HUES6 (cell line): Measurements from ENCODE around the gene GIGYF1.
"Not testable (repeated sequence)": the region's sequence is repeated elsewhere in the genome, so short reads cannot be mapped to it uniquely, and the experiment has no call there.

Source experiments
- H3K27ac ChIP-seq: 2 replicates; pipeline ENCODE4 v1.7.0; 2013; ENCODE audit warnings: low read depth, mild to moderate bottlenecking, low read length, inconsistent platforms
- H3K27me3 ChIP-seq: 2 replicates; pipeline ENCODE4 v1.6.1; 2013; ENCODE audit warnings: low read length; ENCODE audit not compliant: control insufficient read depth, insufficient read depth
- H3K36me3 ChIP-seq: 2 replicates; pipeline ENCODE4 v1.6.1; 2013; ENCODE audit warnings: low read length; ENCODE audit not compliant: control insufficient read depth, insufficient read depth
- H3K4me1 ChIP-seq: 2 replicates; pipeline ENCODE4 v1.6.1; 2013; ENCODE audit warnings: low read length; ENCODE audit not compliant: control insufficient read depth, insufficient read depth
- H3K4me3 ChIP-seq: 2 replicates; pipeline ENCODE4 v1.5.1; 2013; ENCODE audit warnings: low read depth, low read length
- H3K9ac ChIP-seq: one replicate; pipeline ENCODE4 v1.6.1; 2013; ENCODE audit warnings: mild to moderate bottlenecking, low read length
- H3K9me3 ChIP-seq: 2 replicates; pipeline ENCODE4 v1.6.1; 2013; ENCODE audit warnings: low read depth, low read length; ENCODE audit not compliant: control insufficient read depth, insufficient read depth

GIGYF1 gene

GRCh38 chr7:100706672-100707311 is 12.7 kb upstream of the GIGYF1 start:
- no peaks in the 10 kb centered on the region for H3K9me3 ChIP-seq
- peak overlapping the region; percentile 88; the same call in 1 of the 2 replicates for H3K27ac ChIP-seq
- H3K9ac ChIP-seq: peak overlapping the region; percentile 85
- peak overlapping the region; percentile 93 for H3K4me3 ChIP-seq
- H3K36me3 ChIP-seq: peaks cover 16% of the 10 kb centered on the region
- no peaks in the 10 kb centered on the region for H3K27me3 ChIP-seq
- H3K4me1 ChIP-seq: peaks cover 8% of the 10 kb centered on the region

- H3K9ac ChIP-seq: peak within 1 kb of the TSS; percentile 85
- H3K27me3 ChIP-seq: no peaks in the 10 kb centered on the region
- H3K4me1 ChIP-seq: peaks cover 8% of the 10 kb centered on the region
- H3K4me3 ChIP-seq: peak within 1 kb of the TSS; percentile 93
- peak within 1 kb of the TSS; percentile 88 for H3K27ac ChIP-seq
- no peaks in the 10 kb centered on the region for H3K9me3 ChIP-seq
- peaks cover 16% of the 10 kb centered on the region for H3K36me3 ChIP-seq
These were observed 12.0 kb upstream of the GIGYF1 start, which contains the start of gene POP7 for GRCh38 chr7:100705753-100706671. Gene POP7 (plus strand): TSS chr7:100706121. CDS start chr7:100706831, 710 bp downstream.

GRCh38 chr7:100705320-100705752 is 11.3 kb upstream of the GIGYF1 start:
- H3K9me3 ChIP-seq: no peaks in the 10 kb centered on the region
- H3K27ac ChIP-seq: peak overlapping the region; percentile 48; the same call in 1 of the 2 replicates
- H3K9ac ChIP-seq: peak overlapping the region; percentile 85
- H3K4me1 ChIP-seq: peaks cover 8% of the 10 kb centered on the region
- no peaks in the 10 kb centered on the region for H3K27me3 ChIP-seq
- H3K4me3 ChIP-seq: peak overlapping the region; percentile 93
- H3K36me3 ChIP-seq: peaks cover 16% of the 10 kb centered on the region

- not testable (repeated sequence) for H3K27ac ChIP-seq, H3K9ac ChIP-seq, H3K27me3 ChIP-seq, H3K36me3 ChIP-seq, H3K4me3 ChIP-seq, H3K4me1 ChIP-seq, H3K9me3 ChIP-seq
These were observed 7.0 kb upstream of the GIGYF1 start for GRCh38 chr7:100701089-100701488.

GRCh38 chr7:100699018-100699417 is 5.0 kb upstream of the GIGYF1 start:
- Histone ChIP-seq H3K4me1 (peaks cover 6% of the 10 kb centered on the region; the same call in 1 of the 2 replicates), H3K9me3 (no peaks in the 10 kb centered on the region), H3K27me3 (no peaks in the 10 kb centered on the region; the same call in 1 of the 2 replicates), H3K27ac (no peak overlapping the region), H3K4me3 (no peak overlapping the region), H3K36me3 (no peaks in the 10 kb centered on the region), H3K9ac (no peak overlapping the region)

- H3K9me3 ChIP-seq: no peaks in the 10 kb centered on the region
- H3K9ac ChIP-seq: peak overlapping the region; percentile 62
- H3K27ac ChIP-seq: peak overlapping the region; percentile 90
- no peaks in the 10 kb centered on the region; the same call in 1 of the 2 replicates for H3K27me3 ChIP-seq
- H3K4me1 ChIP-seq: peaks cover 23% of the 10 kb centered on the region
- peaks cover 1% of the 10 kb centered on the region; the same call in 1 of the 2 replicates for H3K36me3 ChIP-seq
- H3K4me3 ChIP-seq: peak overlapping the region; percentile 43
These were observed 2.1 kb upstream of the GIGYF1 start for GRCh38 chr7:100696123-100696521.

DNA sequence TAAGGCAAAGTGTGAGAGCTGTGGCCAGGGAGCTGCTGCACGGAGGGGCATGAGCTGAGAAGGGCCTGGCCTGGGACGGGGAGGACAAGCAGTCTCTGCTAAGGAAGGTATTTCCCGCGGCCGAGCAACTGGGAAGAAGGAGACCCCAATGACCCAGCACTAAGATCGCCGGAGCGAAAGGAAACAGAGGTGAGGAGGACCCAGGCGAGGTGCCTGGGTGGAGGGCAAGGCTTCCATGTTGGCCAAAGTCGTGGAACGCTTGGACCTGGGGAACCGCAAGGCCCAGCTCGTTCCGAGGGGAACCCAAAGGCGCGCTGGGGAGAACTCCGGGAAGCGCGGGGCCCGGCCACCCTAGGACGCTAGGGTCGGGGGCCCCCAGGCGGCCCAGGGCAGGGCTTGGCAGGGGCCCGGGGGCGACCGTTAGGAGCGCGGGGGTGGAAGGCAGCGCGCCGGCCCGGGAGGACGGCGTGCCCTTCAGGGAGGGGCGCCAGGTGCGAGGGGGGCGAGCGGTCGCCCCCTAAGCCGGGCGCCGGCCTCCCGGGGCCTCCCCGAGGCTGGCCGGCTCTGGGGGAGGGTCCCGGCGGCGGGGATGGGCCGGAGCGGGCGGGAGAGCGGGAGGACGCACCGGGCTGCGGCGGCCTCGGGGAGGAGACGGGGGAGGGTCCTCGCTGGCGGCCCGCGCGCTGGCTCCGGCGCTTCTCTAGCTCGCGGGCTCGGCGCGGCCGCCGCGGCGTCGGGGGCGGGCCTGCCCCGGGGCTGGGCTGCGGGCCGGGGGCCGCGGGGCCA is 545 bp downstream of the GIGYF1 start:
- Histone ChIP-seq H3K27ac (peak overlapping the region; percentile 87), H3K4me3 (peak overlapping the region; percentile 98)

DNA sequence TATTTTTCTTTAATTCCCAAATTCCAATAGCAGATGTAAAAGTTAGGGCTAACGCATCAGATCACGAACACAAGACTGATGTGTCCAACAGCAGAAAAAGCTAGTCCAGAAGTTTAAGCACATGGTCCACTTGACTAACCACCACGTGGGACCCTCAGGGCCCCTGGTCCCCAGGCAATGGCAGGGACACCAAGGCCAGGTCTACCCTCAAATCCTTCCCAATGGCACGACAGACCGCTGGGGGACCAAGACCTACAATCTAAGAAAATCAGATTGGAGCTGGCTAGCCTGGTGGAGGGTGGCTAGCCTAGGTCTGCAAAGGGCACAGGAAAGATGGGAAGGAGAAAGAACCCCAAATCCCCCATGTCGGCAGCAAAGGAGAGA is 1.5 kb downstream of the GIGYF1 start:
- Histone ChIP-seq H3K4me3 (peak overlapping the region; percentile 98), H3K27ac (peak overlapping the region; percentile 87; the same call in 1 of the 2 replicates), H3K9me3 (no peaks in the 10 kb centered on the region), H3K9ac (peak overlapping the region; percentile 97), H3K36me3 (peaks cover 27% of the 10 kb centered on the region), H3K4me1 (peaks cover 28% of the 10 kb centered on the region), H3K27me3 (no peaks in the 10 kb centered on the region; the same call in 1 of the 2 replicates)

More for the DNA sequence above, 545 bp downstream of the GIGYF1 start:
- Histone ChIP-seq H3K27me3 (no peaks in the 10 kb centered on the region; the same call in 1 of the 2 replicates), H3K36me3 (peaks cover 18% of the 10 kb centered on the region), H3K9ac (peak overlapping the region; percentile 97), H3K4me1 (peaks cover 28% of the 10 kb centered on the region), H3K9me3 (no peaks in the 10 kb centered on the region)

GRCh38 chr7:100691676-100692577 is 2.1 kb downstream of the GIGYF1 start:
- no peaks in the 10 kb centered on the region for H3K9me3 ChIP-seq
- peak overlapping the region; percentile 98 for H3K4me3 ChIP-seq
- H3K36me3 ChIP-seq: peaks cover 33% of the 10 kb centered on the region
- peak overlapping the region; percentile 97 for H3K9ac ChIP-seq
- peaks cover 28% of the 10 kb centered on the region for H3K4me1 ChIP-seq
- no peaks in the 10 kb centered on the region; the same call in 1 of the 2 replicates for H3K27me3 ChIP-seq
- no peak overlapping the region; the same call in 1 of the 2 replicates for H3K27ac ChIP-seq
